GM18511 (cell line): ENCODE data around the gene ST3GAL2.

Experiments
- ATAC-seq: cut with Tn5 transposase; IDR thresholded peaks from one replicate; pipeline ENCODE4 v1.9.1; 2021; ENCODE audit warnings: mild to moderate bottlenecking, moderate library complexity; ENCODE audit not compliant: unreplicated experiment

The ST3GAL2 gene, protein sequence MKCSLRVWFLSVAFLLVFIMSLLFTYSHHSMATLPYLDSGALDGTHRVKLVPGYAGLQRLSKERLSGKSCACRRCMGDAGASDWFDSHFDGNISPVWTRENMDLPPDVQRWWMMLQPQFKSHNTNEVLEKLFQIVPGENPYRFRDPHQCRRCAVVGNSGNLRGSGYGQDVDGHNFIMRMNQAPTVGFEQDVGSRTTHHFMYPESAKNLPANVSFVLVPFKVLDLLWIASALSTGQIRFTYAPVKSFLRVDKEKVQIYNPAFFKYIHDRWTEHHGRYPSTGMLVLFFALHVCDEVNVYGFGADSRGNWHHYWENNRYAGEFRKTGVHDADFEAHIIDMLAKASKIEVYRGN

DNA sequence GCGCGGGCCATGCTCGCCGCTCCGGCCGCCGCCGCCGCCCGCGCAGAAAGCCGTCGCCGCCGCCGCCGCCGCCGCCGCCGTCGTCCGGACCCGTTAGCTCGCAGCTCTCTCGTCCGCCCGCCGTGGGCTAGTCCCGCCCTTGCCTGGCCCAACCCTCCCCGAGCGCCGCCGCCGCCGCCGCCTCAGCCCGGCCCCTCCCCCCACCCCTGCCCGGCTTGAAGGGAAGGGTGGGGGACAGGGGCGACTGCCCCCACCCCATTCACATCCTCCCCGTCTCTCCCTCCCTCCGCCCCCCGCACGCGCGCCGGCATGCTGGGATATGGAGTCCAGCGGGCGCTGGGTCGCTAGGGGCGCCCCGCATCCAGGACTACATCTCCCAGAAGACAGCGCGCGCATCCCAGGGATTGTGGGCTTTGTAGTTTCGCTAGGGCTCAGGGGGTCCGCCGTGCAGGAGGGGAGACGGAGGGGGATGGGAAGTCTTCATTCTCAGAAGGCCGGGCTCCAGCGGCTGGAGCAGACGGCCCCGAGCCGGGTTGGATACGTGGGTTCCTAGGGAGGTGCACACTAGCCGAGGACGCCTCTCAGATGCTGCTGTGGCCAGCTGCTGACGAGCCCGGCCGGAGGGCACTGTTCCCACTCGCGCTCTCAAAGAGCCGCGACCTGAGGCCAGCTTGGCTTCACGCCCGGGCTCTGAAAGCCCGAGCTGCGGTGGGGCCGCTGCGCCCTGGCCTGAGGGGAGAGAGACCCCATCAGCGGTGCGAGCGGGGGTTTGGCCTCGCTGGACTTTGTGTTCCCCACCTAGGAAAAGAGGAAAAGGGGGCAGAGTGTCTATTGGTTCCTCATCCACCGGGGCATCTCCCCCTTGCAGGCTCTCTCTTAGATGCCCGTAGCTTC, at the start of gene ST3GAL2:
Gene ST3GAL2, minus strand, starts transcription at position 132 of the 894 bp plus-strand sequence. CDS start 40,570 bp downstream, outside the sequence.
- peak; percentile 87 for ATAC-seq

DNA sequence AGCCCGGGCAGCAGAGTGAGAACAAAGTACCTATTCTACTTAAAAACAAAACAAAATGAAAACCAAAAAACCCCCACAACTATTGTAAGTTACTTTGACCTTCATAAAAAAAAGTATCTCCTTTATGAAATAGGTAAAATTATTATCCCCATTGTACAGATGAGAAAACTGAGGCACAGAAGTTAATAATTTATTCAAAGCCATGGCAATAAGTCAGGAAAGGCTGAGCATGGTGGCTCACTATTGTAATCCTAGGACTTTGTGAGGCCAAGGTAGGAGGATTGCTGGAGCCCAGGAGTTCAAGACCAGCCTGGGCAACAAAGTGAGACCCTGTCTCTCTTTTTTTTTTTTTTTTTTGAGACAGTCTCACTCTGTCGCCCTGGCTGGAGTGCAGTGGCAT, 46.0 kb upstream of the ST3GAL2 start:
- no peak for ATAC-seq

DNA sequence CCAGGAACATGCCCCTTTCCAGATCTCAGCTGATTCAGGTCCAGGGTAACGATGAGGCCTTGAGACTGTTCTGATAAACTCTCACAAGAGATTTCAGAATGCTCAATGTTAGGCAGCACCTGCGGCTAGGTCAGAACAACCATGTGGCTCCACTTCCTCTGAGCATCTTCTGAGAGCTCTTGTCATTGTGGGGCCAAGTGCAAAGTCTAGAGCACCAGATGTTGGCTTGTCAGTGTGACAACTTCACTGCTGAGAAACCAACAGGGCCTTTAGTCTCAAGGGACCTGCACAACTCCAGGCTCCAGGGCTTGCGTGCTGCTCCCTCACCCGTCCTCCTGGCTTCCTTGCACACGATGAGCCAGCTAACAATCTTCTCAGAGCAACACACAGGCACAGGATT, 44.5 kb upstream of the ST3GAL2 start:
- ATAC-seq = peak; percentile 88

DNA sequence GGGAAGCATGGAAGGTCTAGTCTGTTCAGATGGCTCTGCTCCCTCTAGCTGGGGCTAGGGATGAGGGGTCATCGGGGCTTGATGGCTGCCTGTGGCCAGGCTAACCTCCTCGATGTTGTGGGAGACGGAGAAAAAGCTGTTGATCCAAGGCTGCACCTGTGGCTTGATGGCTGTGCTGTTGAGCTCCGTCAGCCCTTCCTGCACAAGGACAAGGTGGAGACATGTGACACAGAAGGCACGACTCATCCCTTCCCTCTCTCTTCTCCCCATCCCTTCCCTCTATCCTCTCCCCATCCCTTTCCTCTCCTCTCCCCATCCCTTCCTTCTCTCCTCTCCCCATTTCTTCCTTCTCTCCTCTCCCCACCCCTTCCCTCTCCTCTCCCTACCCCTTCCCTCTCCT, 43.7 kb upstream of the ST3GAL2 start:
- ATAC-seq = no peak

DNA sequence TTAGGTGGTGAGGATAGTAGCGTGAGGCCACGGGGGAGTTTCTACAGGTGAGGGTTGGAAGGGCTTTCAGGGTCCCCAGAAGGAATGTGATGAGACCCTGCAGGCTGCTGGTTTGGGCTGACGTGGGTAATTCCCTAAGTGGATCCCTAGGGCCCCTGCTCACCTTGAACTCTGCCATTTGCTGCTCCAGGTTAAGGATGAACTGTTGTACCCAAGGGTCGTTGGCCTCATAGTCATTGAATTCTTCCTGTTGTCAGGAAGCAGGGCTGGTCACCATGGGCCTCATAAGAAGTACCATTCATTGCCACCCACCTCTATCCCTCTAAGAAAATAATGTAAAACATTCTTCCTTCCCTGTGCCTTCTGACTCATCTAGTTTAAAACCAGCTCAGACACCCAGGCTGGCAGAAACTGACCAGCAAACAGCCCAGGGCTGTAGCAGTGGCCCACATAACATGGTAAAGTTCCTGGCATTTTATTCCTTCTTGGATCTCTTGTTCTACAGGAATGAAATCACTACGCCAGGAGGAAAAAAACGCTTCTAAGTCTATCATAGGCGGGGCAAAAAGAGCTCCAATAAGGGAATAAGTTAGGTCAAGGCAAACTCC, 43.1 kb upstream of the ST3GAL2 start:
- ATAC-seq = no peak

DNA sequence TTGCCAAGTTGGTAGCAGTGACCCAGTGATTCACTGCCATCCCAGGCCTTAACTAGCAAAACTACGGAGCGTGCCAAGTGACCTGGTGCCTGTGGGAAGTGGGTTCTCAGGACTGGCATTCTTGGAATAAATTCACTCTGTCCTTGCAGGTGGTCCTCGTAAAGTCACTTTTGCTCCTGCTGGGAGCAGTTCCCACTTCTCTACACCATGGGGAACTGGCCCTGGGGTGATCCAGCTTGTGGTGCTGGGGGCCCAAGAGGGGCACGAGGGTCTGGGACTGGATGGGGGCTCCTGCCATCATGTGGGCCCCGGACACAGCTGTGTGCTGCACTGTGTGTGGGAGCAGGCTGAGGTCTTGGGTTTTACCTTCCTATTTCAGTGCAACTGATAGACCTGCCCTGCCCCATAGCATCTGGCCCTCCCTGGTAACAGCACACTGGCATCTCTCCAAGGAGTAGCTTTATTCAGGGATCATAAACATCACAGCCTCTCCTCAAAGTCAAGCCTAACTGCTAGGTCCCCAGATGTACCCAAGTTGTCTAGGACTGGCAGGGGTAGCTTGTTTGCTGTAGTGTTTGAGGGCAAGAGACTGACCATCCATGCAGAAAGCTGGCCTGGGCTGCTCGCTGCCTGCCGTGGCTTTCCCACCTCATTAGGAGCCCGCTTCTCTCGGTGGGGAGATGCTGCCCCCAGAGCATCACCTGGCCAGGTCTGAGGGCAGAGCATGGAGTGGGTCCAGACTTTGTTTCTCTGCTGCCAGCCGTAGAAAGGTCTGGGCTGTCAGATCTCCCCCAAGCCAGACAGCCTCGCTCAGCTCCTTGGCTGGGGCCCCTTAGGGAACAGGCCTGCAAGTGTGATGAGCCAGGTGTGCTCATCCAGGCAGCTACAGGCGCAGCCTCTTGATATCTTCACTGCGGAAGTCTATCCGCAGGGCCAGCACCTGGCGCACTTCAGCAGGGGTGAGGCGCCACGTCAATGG, 41.5 kb upstream of the ST3GAL2 start:
- no peak for ATAC-seq

DNA sequence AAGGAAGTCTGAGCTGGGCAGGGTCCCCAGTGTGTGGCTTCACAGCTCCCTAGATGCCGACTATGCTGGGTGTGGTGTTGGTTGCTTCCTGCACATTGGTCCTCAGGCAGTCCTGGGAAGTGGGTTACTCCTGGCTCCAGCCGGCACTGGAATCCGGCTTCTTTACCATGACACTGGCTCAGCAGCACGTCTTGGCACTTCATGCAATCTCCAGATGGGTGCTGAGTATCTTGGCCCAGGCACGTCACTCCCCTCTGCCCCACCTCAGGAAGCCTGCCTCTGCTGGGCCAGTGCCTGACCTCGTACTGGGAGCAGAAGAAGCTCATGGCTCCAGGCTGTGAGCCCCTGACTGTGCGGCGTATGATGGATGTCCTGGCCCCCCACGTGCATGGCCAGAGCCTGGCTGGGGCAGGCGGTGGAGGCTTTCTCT, 40.0 kb upstream of the ST3GAL2 start:
- no peak for ATAC-seq

DNA sequence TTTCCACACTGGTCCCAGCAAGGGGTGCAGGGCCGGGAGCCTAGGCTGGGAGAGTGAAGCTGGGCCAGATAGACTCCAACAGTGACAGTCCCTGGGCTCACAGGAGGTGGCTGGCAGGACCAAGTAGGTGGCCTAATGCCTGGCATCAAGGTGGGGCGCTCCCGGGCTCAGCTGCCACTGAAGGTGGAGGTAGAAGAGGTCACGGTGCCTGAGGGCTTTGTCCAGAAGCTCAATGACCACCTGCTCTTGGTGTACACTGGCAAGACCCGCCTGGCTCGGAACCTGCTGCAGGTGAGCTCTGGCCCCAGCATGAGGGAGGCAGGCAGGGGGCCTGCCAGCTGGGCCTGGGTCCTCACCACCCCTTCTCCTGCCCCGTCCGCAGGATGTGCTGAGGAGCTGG, 39.3 kb upstream of the ST3GAL2 start:
- no peak for ATAC-seq

DNA sequence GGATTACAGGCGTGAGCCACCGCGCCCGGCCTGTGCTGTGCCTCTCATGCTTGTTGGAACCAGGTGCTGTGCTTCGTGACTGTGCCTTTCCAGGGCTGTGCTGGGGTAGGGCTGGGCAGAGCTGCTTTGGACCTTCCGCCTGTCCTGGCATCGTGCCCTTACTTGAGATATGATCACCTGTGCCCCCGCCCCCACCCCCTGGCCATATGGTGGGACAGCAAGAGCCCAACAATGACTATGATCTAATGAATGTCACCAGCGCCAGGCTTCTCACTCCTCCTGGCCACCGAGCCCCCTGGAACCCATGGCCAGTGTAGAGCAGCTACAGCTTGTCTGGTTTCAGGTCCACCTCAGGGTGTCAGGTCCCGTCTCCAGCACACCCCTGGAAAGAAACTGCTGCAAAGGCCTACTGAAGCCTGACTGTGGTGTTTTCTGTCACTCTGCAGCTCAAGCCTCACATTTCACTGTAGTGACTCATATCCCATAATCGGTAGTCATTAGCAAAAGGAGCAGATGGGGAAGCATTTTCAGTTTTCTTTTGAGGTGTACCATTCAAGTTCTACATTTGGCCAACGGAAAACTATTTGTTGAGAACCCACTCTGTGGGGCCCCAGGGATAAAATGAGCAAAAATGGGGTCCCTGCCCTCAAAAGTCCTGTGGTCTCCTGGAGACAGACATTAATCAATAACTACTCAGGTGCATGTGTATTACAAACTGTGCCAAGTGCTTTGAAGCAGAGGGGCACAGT, 37.5 kb upstream of the ST3GAL2 start:
- peak; percentile 92 for ATAC-seq

DNA sequence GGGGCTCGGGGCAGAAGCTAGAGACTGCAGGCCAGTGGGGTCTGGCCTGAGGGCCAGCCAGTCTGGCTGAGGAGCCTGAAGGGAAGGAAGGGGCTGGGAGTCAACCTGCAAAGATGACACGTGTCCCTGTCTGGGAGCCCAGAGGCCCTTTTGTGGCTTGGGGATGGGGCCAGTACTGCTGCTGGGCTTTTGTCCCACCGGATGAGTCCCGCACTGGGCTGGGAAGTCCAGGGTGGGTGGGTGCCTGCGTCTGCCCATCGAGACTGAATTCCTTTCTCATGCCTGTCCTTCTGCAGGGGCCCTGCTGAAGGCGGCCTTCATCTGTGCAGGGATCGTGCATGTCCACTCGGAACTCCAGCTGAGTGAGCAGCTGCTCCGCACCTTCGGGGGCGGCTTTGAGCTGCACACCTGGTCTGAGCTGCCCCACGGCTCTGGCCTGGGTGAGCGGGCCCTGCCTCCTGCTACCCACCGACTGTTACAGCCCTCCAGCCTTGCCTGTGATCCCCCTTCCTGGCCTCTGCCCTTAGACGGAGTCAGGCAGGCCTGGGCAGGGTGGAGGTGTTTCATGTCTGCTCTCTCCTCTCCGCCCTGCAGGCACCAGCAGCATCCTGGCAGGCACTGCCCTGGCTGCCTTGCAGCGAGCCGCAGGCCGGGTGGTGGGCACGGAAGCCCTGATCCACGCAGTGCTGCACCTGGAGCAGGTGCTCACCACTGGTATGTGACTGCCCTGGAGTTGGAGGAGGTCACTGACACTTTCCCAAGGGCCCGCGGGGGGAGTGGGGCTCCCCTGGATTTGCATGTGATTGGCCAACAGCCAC, 36.4 kb upstream of the ST3GAL2 start:
- no peak for ATAC-seq

DNA sequence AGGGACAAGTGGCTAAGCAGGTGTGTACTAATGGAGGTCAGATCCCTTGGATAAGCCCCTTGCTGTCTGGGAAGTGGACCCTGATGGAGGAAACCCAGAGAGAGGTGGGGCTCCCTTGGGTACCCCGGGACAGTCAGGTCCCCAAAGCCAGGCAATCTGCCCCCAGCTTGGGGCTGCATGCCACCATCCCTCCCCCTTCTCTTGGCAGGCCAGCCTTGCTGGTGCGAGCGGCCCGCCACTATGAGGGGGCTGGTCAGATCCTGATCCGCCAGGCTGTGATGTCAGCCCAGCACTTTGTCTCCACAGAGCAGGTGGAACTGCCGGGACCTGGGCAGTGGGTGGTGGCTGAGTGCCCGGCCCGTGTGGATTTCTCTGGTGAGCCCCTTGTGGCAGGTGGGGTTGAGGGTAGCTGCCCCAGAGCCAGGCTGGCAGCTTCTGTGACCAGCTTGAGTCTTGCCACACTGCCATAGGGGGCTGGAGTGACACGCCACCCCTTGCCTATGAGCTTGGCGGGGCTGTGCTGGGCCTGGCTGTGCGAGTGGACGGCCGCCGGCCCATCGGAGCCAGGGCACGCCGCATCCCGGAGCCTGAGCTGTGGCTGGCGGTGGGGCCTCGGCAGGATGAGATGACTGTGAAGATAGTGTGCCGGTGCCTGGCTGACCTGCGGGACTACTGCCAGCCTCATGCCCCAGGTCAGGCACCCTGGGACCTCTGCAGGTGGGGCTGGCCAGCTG, 35.6 kb upstream of the ST3GAL2 start:
- ATAC-seq = no peak

DNA sequence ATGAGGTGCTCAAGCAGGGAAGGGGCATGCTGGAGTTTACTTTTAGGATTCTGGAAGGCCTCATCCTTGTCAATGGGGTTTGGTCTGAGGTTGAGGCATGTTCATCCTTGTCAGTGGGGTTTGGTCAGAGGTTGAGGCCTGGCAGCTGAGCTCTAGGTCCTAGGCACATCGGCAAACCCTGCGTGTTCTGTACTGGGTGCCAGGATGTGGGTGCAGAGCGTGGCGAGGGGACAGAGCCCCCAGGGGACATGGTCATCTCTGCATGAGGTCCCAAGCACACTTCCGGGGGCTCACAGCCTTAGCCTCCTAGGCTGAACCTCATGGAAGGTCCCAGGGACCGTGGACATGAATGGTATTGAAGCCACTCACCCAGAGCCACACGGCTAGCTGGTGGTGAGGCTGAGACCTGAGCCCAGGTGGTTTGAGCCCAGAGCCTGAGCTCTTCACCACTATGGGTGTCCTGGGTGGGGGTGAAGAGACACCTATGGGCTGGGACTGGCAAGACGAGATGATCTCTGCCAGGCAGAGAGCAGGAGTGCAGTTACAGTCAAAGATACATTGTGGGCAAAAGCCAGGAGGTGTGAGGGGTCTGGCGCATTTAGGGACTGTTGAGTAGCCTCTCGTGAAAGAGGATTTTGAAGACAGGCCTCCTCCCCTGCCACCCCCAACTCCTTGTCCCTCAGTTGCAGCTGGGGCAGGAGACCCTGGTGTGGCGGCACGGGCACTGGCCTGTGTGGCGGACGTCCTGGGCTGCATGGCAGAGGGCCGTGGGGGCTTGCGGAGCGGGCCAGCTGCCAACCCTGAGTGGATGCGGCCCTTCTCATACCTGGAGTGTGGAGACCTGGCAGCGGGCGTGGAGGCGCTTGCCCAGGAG, 34.8 kb upstream of the ST3GAL2 start:
- no peak for ATAC-seq

DNA sequence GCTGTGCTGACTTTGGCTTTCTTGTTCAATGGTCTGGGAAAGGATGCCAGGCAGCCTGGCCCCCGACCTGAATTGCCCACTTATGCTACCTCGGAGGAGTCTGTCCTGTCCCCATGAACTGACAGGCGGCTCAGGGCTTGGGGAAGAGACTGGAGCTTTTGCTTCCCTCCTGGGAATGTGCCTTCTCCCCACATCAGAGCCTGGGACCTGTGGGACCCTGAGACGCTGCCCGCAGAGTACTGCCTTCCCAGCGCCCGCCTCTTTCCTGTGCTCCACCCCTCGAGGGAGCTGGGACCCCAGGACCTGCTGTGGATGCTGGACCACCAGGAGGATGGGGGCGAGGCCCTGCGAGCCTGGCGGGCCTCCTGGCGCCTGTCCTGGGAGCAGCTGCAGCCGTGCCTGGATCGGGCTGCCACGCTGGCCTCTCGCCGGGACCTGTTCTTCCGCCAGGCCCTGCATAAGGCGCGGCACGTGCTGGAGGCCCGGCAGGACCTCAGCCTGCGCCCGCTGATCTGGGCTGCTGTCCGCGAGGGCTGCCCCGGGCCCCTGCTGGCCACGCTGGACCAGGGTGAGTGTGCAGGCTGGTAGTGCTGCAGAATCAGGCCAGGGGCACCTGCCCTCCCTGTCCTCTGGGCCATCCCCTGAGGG, 34.0 kb upstream of the ST3GAL2 start:
- ATAC-seq = no peak

DNA sequence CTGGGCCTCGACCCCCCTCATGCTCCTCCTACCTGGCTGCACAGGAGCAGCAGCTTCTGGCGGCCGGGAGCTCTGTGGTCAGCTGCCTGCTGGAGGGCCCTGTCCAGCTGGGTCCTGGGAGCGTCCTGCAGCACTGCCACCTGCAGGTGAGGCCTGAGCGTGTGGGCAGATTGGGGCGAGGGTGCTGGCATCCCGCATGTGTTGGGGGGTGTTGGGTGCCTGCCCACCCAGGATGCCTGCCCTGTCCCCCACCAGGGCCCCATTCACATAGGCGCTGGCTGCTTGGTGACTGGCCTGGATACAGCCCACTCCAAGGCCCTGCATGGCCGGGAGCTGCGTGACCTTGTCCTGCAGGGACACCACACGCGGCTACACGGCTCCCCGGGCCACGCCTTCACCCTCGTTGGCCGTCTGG, 32.0 kb upstream of the ST3GAL2 start:
- no peak for ATAC-seq

DNA sequence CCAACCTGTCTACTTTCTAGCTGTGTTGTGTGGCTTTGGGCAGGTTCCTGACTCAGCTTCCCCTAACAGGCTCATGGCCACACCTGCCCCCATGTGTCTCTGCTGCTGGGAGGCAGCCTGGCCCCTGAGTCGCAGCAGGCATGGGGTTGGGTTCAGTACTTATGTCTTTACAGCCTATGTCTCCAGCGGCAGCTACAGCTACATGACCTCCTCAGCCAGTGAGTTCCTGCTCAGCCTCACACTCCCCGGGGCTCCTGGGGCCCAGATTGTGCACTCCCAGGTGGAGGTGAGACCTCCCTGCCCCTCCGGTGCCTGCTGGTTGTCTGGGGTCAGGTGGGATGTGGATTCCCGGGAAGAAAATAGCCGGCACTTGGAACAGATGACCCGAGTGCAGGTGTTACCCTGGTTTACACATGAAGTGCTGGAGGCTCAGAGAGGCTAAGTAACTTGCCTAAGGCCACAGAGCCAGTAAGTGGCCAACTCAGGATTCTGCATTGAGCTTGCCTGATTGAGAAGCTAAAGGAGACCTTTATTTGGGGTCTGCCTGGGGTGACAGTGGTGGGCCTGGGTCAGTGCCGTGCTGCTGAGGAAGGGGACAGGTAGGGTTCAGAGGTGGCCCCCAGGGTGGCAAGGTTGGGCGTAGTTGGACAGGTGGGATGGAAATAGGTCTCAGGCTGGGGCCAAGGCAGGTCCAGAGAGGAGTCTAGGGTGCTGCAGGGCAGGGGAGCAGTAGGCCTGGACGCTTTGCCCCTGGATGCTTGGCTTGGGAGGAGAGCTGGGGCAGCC, 31.4 kb upstream of the ST3GAL2 start:
- ATAC-seq = no peak
